Memory B cell (primary cell): ENCODE results near the gene SLC22A17.
A peak's percentile ranks its signal among the peaks of the same experiment; 100 is the strongest.

Experiments
- ATAC-seq: fragments of 150-1000 bp; cut with Tn5 transposase; 2 replicates; pipeline ENCODE4 v1.10.0; 2021; ENCODE audit warnings: low read depth, mild to moderate bottlenecking, moderate library complexity
- DNase-seq, 2 donors: peaks; one replicate each; pipeline ENCODE4 v3.0.0; 2022; ENCODE audit warnings: low spot score in 2 of 2
- H3K27ac Mint-ChIP-seq: one replicate; pipeline ENCODE4 v1.8.0; 2022; ENCODE audit warnings: mild to moderate bottlenecking, moderate library complexity, mixed read lengths
- H3K27me3 Mint-ChIP-seq: one replicate; pipeline ENCODE4 v1.8.0; 2022; ENCODE audit warnings: mixed read lengths
- H3K36me3 Mint-ChIP-seq: one replicate; pipeline ENCODE4 v1.8.0; 2022; ENCODE audit warnings: mild to moderate bottlenecking, mixed read lengths
- H3K4me1 Mint-ChIP-seq: one replicate; pipeline ENCODE4 v1.8.0; 2022; ENCODE audit warnings: mixed read lengths
- H3K4me3 Mint-ChIP-seq: one replicate; pipeline ENCODE4 v1.8.0; 2022; ENCODE audit warnings: mild to moderate bottlenecking, moderate library complexity, mixed read lengths
- H3K9me3 Mint-ChIP-seq: one replicate; pipeline ENCODE4 v1.8.0; 2022; ENCODE audit warnings: mixed read lengths

Gene SLC22A17

GRCh38 chr14:23306412-23307145 is 46.1 kb downstream of the SLC22A17 start, which contains the start of gene BCL2L2:
Gene BCL2L2, plus strand, starts transcription at chr14:23306833. Its CDS starts 935 bp downstream, at chr14:23307768.
- Mint-ChIP-seq H3K4me1 (peaks cover 28% of the 10 kb centered on the region), H3K27ac (peak within 1 kb of the TSS; percentile 87), H3K27me3 (no peaks in the 10 kb centered on the region), H3K4me3 (peak within 1 kb of the TSS; percentile 83), H3K36me3 (no peaks in the 10 kb centered on the region), H3K9me3 (no peaks in the 10 kb centered on the region)
- ATAC-seq: no peak
- peak in 1 of 2 donors; percentile 28 for DNase-seq

- no peaks in the 10 kb centered on the region for H3K9me3 Mint-ChIP-seq
These were observed 50.1 kb downstream of the SLC22A17 start, which contains the start of gene PPP1R3E for GRCh38 chr14:23302290-23303225. Gene PPP1R3E, minus strand, starts transcription at chr14:23302859. Its CDS starts 283 bp downstream, at chr14:23302576.

GRCh38 chr14:23301969-23302289 is 50.8 kb downstream of the SLC22A17 start:
- peak; percentile 16 for ATAC-seq

More at GRCh38 chr14:23302290-23303225, 50.1 kb downstream of the SLC22A17 start, which contains the start of gene PPP1R3E:
- Mint-ChIP-seq H3K36me3 (peaks cover 2% of the 10 kb centered on the region), H3K27me3 (no peaks in the 10 kb centered on the region), H3K4me3 (peak within 1 kb of the TSS; percentile 98), H3K4me1 (peaks cover 28% of the 10 kb centered on the region), H3K27ac (peak within 1 kb of the TSS; percentile 97)
- DNase-seq (peak; percentile 73 to 81), ATAC-seq (peak; percentile 50)

GRCh38 chr14:23301288-23301968 is 51.3 kb downstream of the SLC22A17 start:
- H3K36me3 Mint-ChIP-seq: peaks cover 4% of the 10 kb centered on the region
- peak; percentile 98 to 99 for DNase-seq
- no peaks in the 10 kb centered on the region for H3K9me3 Mint-ChIP-seq
- peak overlapping the region; percentile 97 for H3K27ac Mint-ChIP-seq
- H3K27me3 Mint-ChIP-seq: no peaks in the 10 kb centered on the region
- ATAC-seq: peak; percentile 71
- peak overlapping the region; percentile 98 for H3K4me3 Mint-ChIP-seq
- H3K4me1 Mint-ChIP-seq: peaks cover 19% of the 10 kb centered on the region

More at GRCh38 chr14:23301969-23302289, 50.8 kb downstream of the SLC22A17 start:
- Mint-ChIP-seq H3K36me3 (peaks cover 4% of the 10 kb centered on the region), H3K9me3 (no peaks in the 10 kb centered on the region), H3K4me1 (peaks cover 21% of the 10 kb centered on the region), H3K4me3 (peak overlapping the region; percentile 98), H3K27me3 (no peaks in the 10 kb centered on the region), H3K27ac (peak overlapping the region; percentile 97)
- no peak for DNase-seq

GRCh38 chr14:23300687-23301223 is 51.9 kb downstream of the SLC22A17 start:
- Mint-ChIP-seq H3K4me1 (peaks cover 19% of the 10 kb centered on the region), H3K27me3 (no peaks in the 10 kb centered on the region), H3K27ac (peak overlapping the region; percentile 97), H3K4me3 (peak overlapping the region; percentile 98), H3K36me3 (peaks cover 4% of the 10 kb centered on the region), H3K9me3 (no peaks in the 10 kb centered on the region)
- no peak for DNase-seq
- ATAC-seq: no peak

GRCh38 chr14:23299986-23300686 is 52.6 kb downstream of the SLC22A17 start:
- no peaks in the 10 kb centered on the region for H3K9me3 Mint-ChIP-seq
- H3K4me3 Mint-ChIP-seq: peak overlapping the region; percentile 98
- ATAC-seq (no peak), DNase-seq (no peak)
- peaks cover 19% of the 10 kb centered on the region for H3K4me1 Mint-ChIP-seq
- peaks cover 4% of the 10 kb centered on the region for H3K36me3 Mint-ChIP-seq
- H3K27ac Mint-ChIP-seq: peak overlapping the region; percentile 97
- no peaks in the 10 kb centered on the region for H3K27me3 Mint-ChIP-seq

- Mint-ChIP-seq H3K36me3 (peaks cover 4% of the 10 kb centered on the region), H3K27me3 (no peaks in the 10 kb centered on the region), H3K27ac (peak overlapping the region; percentile 97), H3K4me1 (peaks cover 23% of the 10 kb centered on the region), H3K9me3 (no peaks in the 10 kb centered on the region), H3K4me3 (peak overlapping the region; percentile 28)
- no peak for ATAC-seq
- no peak for DNase-seq
These were observed 53.3 kb downstream of the SLC22A17 start for GRCh38 chr14:23299211-23299957.

- DNase-seq (no peak), ATAC-seq (no peak)
- H3K36me3 Mint-ChIP-seq: peaks cover 4% of the 10 kb centered on the region
- H3K9me3 Mint-ChIP-seq: no peaks in the 10 kb centered on the region
- no peak overlapping the region for H3K27ac Mint-ChIP-seq
- H3K4me3 Mint-ChIP-seq: no peak overlapping the region
- H3K4me1 Mint-ChIP-seq: peaks cover 20% of the 10 kb centered on the region
- no peaks in the 10 kb centered on the region for H3K27me3 Mint-ChIP-seq
These were observed 54.9 kb downstream of the SLC22A17 start for GRCh38 chr14:23297611-23298277.

GRCh38 chr14:23297096-23297495 is 55.6 kb downstream of the SLC22A17 start:
- H3K36me3 Mint-ChIP-seq: peaks cover 4% of the 10 kb centered on the region
- H3K27ac Mint-ChIP-seq: peak overlapping the region; percentile 54
- DNase-seq (no peak), ATAC-seq (no peak)
- H3K27me3 Mint-ChIP-seq: no peaks in the 10 kb centered on the region
- no peaks in the 10 kb centered on the region for H3K9me3 Mint-ChIP-seq
- peaks cover 18% of the 10 kb centered on the region for H3K4me1 Mint-ChIP-seq
- no peak overlapping the region for H3K4me3 Mint-ChIP-seq
